H9 (cell line): ENCODE measurements around the gene CUEDC1. TPM values are rescaled to one million over a fixed set of nuclear protein-coding genes. Genes with fewer than 3 reads are reported as not detected.
A peak's percentile ranks its signal among the peaks of the same experiment; 100 is the strongest.

Experiments used
- DNase-seq: peaks from one replicate; pipeline ENCODE4 v3.0.0-alpha.2; 2017
- H2AFZ ChIP-seq: one replicate; pipeline ENCODE4 v1.6.1; 2013; ENCODE audit warnings: mild to moderate bottlenecking, low read length, control low read depth, moderate library complexity
- H2AK5ac ChIP-seq: 2 replicates; pipeline ENCODE4 v1.6.1; 2013; ENCODE audit warnings: low read length, control low read depth, mixed read lengths; ENCODE audit not compliant: insufficient read length
- H2BK120ac ChIP-seq: one replicate; pipeline ENCODE4 v1.6.1; 2013; ENCODE audit warnings: low read depth, mild to moderate bottlenecking, low read length, control low read depth, inconsistent platforms; ENCODE audit not compliant: poor library complexity, severe bottlenecking
- H2BK12ac ChIP-seq: 2 replicates; pipeline ENCODE4 v1.6.1; 2013; ENCODE audit warnings: low read length, control low read depth, mixed read lengths, low read depth; ENCODE audit not compliant: insufficient read length
- H2BK15ac ChIP-seq: 2 replicates; pipeline ENCODE4 v1.6.1; 2013; ENCODE audit warnings: low read depth, low read length, control low read depth
- H2BK20ac ChIP-seq: one replicate; pipeline ENCODE4 v1.6.1; 2013; ENCODE audit warnings: low read depth, mild to moderate bottlenecking, low read length, control low read depth, inconsistent platforms; ENCODE audit not compliant: poor library complexity, severe bottlenecking
- H2BK5ac ChIP-seq: 2 replicates; pipeline ENCODE4 v1.6.1; 2013; ENCODE audit warnings: low read length, control low read depth, mixed read lengths; ENCODE audit not compliant: insufficient read length
- H3K14ac ChIP-seq: 2 replicates; pipeline ENCODE4 v1.6.1; 2013; ENCODE audit warnings: low read length, control low read depth; ENCODE audit not compliant: insufficient read depth
- H3K18ac ChIP-seq: 2 replicates; pipeline ENCODE4 v1.6.1; 2013; ENCODE audit warnings: low read depth, mild to moderate bottlenecking, mixed read lengths, low read length, control low read depth; ENCODE audit not compliant: insufficient read length
- H3K23ac ChIP-seq: 2 replicates; pipeline ENCODE4 v1.6.1; 2013; ENCODE audit warnings: low read length, control low read depth, mixed read lengths, low read depth; ENCODE audit not compliant: insufficient read length
- H3K23me2 ChIP-seq: 2 replicates; pipeline ENCODE4 v1.6.1; 2013; ENCODE audit warnings: low read depth, mild to moderate bottlenecking, mixed read lengths, low read length, control low read depth; ENCODE audit not compliant: insufficient read length, poor library complexity, severe bottlenecking
- H3K27ac ChIP-seq: 2 replicates; pipeline ENCODE4 v1.5.1; 2013; ENCODE audit warnings: low read length, control low read depth, mixed read lengths, low read depth; ENCODE audit not compliant: insufficient read length
- H3K27me3 ChIP-seq: 2 replicates; pipeline ENCODE4 v1.6.1; 2013; ENCODE audit warnings: low read length, control low read depth, inconsistent platforms; ENCODE audit not compliant: insufficient read depth
- H3K4ac ChIP-seq: 2 replicates; pipeline ENCODE4 v1.6.1; 2013; ENCODE audit warnings: low read depth, mild to moderate bottlenecking, control low read depth, inconsistent platforms, low read length, moderate library complexity
- H3K4me1 ChIP-seq: 2 replicates; pipeline ENCODE4 v1.6.1; 2013; ENCODE audit warnings: low read length, control low read depth, inconsistent platforms; ENCODE audit not compliant: insufficient read depth
- H3K4me2 ChIP-seq: 2 replicates; pipeline ENCODE4 v1.6.1; 2013; ENCODE audit warnings: low read length, control low read depth, mixed read lengths; ENCODE audit not compliant: insufficient read length, insufficient read depth
- H3K56ac ChIP-seq: 2 replicates; pipeline ENCODE4 v1.6.1; 2013; ENCODE audit warnings: low read depth, mild to moderate bottlenecking, mixed read lengths, low read length, control low read depth; ENCODE audit not compliant: insufficient read length
- H3K79me1 ChIP-seq: 2 replicates; pipeline ENCODE4 v1.6.1; 2013; ENCODE audit warnings: low read depth, mild to moderate bottlenecking, moderate library complexity, low read length, control low read depth, inconsistent platforms; ENCODE audit not compliant: insufficient read depth, poor library complexity, severe bottlenecking
- H3K79me2 ChIP-seq: 2 replicates; pipeline ENCODE4 v1.6.1; 2013; ENCODE audit warnings: low read length, control low read depth, inconsistent platforms; ENCODE audit not compliant: insufficient read depth
- H3K9ac ChIP-seq: 2 replicates; pipeline ENCODE4 v1.6.1; 2013; ENCODE audit warnings: low read length, control low read depth, mixed read lengths; ENCODE audit not compliant: insufficient read length; ENCODE audit errors: extremely low read depth
- H3K9me3 ChIP-seq: one replicate; pipeline ENCODE4 v1.6.1; 2013; ENCODE audit warnings: low read depth, low read length, inconsistent platforms; ENCODE audit not compliant: control insufficient read depth
- H3T11ph ChIP-seq: one replicate; pipeline ENCODE4 v1.6.1; 2013; ENCODE audit warnings: mild to moderate bottlenecking, low read length, control low read depth, inconsistent platforms
- H4K20me1 ChIP-seq: one replicate; pipeline ENCODE4 v1.6.1; 2013; ENCODE audit not compliant: control insufficient read depth, insufficient read length, insufficient read depth
- H4K5ac ChIP-seq: 2 replicates; pipeline ENCODE4 v1.6.1; 2013; ENCODE audit warnings: low read depth, mild to moderate bottlenecking, mixed read lengths, low read length, control low read depth; ENCODE audit not compliant: insufficient read length
- H4K8ac ChIP-seq: replicated peaks from 2 replicates; pipeline ENCODE4 v1.6.1; 2013; ENCODE audit warnings: low read length, control low read depth, mixed read lengths, low read depth; ENCODE audit not compliant: insufficient read length
- H4K91ac ChIP-seq: 2 replicates; pipeline ENCODE4 v1.6.1; 2013; ENCODE audit warnings: low read depth, mild to moderate bottlenecking, moderate library complexity, mixed read lengths, low read length, control low read depth; ENCODE audit not compliant: insufficient read length
- H3K27ac Mint-ChIP-seq, 3 experiments: 2 replicates in 2 of 3; 3 replicates in 1 of 3; pipeline ENCODE4 v1.8.0; 2020 to 2021; ENCODE audit warnings: mixed read lengths in 3 of 3, mild to moderate bottlenecking in 1 of 3, moderate library complexity in 1 of 3
- H3K27me3 Mint-ChIP-seq: 2 replicates; pipeline ENCODE4 v1.8.0; 2021; ENCODE audit warnings: low read depth, mild to moderate bottlenecking, moderate library complexity, mixed read lengths
- H3K36me3 Mint-ChIP-seq, 3 experiments: 2 replicates in 2 of 3; 3 replicates in 1 of 3; pipeline ENCODE4 v1.8.0; 2020 to 2021; ENCODE audit warnings: low read depth in 3 of 3, mixed read lengths in 3 of 3; ENCODE audit not compliant: insufficient read depth in 1 of 3
- H3K4me1 Mint-ChIP-seq, 2 experiments: 2 replicates each; pipeline ENCODE4 v1.8.0; 2020; ENCODE audit warnings: mixed read lengths in 2 of 2
- H3K4me3 Mint-ChIP-seq, 2 experiments: 2 replicates in 1 of 2; 3 replicates in 1 of 2; pipeline ENCODE4 v1.8.0; 2020 to 2021; ENCODE audit warnings: mild to moderate bottlenecking in 2 of 2, mixed read lengths in 2 of 2, moderate library complexity in 1 of 2
- H3K9me3 Mint-ChIP-seq, 2 experiments: 2 replicates in 1 of 2; 3 replicates in 1 of 2; pipeline ENCODE4 v1.8.0; 2020; ENCODE audit warnings: mild to moderate bottlenecking in 2 of 2, mixed read lengths in 2 of 2, moderate library complexity in 1 of 2
- WGBS: extraction: QIAGEN DNeasy Blood & Tissue Kit; methylation state at CpG from one replicate; pipeline ENCODE4 v1.1.7; 2013; ENCODE audit warnings: missing lambda C conversion rate, low lambda C conversion rate, mixed read lengths; ENCODE audit not compliant: insufficient read length; ENCODE audit errors: extremely low coverage; 5-methylcytosine and 5-hydroxymethylcytosine counted together
- total RNA-seq: library from RNA; stranded (reverse); gene quantifications from 2 replicates; pipeline ENCODE4 v1.2.1, GENCODE V29; 2021
- TF ChIP-seq, protein P1 (sequence below): fragments of 200-600 bp; sonication (generic); conservative IDR thresholded peaks from 3 replicates; pipeline ENCODE4 v1.8.0; 2021; ENCODE audit warnings: antibody characterized with exemption, mild to moderate bottlenecking

Gene CUEDC1
- total RNA-seq, 1 experiment from 2014 or later, result 7.3 TPM

DNA sequence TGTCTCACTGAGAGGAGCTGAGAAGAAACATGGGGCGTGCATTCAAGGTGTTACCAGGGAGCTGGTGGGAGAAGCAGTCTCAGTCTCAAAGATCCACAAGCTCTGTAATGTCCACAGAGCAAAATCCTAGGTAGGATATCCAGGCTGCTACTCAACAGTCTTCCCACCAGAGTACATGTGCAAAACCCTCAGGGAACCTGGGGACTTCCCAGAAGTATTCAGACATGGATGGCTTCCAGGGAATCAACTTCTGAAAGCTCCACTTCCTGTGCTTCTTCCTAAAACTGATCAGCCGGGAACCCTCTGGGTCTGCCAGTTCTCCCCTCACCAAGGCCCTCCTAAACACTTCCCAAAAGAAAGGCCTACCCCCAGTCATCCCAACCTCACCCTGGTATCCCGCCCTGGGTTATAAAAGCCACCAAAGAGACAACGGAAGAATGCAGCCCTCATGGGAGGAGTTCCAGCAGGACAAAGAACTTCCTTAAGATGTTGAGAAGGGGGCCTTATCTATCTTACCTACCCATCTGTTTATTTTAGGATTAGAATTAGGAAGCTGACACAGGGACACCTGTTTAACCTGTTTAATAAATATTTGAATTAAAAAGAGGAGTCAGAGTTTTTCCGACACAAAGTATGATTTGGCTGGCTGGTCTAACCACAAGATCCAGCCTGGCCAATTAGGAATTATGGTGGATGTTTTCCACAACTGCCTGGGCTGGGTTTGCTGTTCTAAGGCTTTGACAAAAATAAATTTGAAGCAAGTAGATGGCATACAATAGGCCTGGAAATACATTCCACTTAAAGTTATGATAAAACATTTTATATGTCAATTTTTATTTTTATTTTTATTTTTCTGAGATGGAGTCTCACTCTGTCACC is 37.0 kb downstream of the CUEDC1 start:
- peaks cover 7% of the 10 kb centered on the region; the same call in 1 of the 2 replicates for H3K4me1 ChIP-seq
- H4K5ac ChIP-seq, result no peak overlapping the region
- peak overlapping the region; percentile 7 for H3K18ac ChIP-seq
- peak overlapping the region; percentile 76 for H2BK20ac ChIP-seq
- H3K27me3 Mint-ChIP-seq, result peaks cover 17% of the 10 kb centered on the region
- H3K4ac ChIP-seq, result no peak overlapping the region
- H3K4me3 Mint-ChIP-seq, result peak overlapping the region in 1 of 2 experiments; percentile 16; a peak in 1 of 5 replicates
- TF ChIP-seq, protein P1, sequence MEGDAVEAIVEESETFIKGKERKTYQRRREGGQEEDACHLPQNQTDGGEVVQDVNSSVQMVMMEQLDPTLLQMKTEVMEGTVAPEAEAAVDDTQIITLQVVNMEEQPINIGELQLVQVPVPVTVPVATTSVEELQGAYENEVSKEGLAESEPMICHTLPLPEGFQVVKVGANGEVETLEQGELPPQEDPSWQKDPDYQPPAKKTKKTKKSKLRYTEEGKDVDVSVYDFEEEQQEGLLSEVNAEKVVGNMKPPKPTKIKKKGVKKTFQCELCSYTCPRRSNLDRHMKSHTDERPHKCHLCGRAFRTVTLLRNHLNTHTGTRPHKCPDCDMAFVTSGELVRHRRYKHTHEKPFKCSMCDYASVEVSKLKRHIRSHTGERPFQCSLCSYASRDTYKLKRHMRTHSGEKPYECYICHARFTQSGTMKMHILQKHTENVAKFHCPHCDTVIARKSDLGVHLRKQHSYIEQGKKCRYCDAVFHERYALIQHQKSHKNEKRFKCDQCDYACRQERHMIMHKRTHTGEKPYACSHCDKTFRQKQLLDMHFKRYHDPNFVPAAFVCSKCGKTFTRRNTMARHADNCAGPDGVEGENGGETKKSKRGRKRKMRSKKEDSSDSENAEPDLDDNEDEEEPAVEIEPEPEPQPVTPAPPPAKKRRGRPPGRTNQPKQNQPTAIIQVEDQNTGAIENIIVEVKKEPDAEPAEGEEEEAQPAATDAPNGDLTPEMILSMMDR, result no peak
- H3K27ac Mint-ChIP-seq, result peak overlapping the region in 1 of 3 experiments; percentile 79; a peak in 2 of 7 replicates
- H3K27me3 ChIP-seq, result no peaks in the 10 kb centered on the region
- H4K20me1 ChIP-seq, result no peaks in the 10 kb centered on the region
- H3K4me1 Mint-ChIP-seq, result peaks cover 54 to 67% of the 10 kb centered on the region in 2 experiments
- H3K23ac ChIP-seq, result no peak overlapping the region
- H3K9me3 ChIP-seq, result no peaks in the 10 kb centered on the region
- peak overlapping the region; percentile 30 for H4K91ac ChIP-seq
- H2AK5ac ChIP-seq, result no peak overlapping the region
- H3K56ac ChIP-seq, result no peak overlapping the region
- H3K79me1 ChIP-seq, result no peaks in the 10 kb centered on the region
- no peaks in the 10 kb centered on the region for H3K9me3 Mint-ChIP-seq
- peak overlapping the region; percentile 63; the same call in 1 of the 2 replicates for H3K14ac ChIP-seq
- no peaks in the 10 kb centered on the region for H3K36me3 Mint-ChIP-seq
- no peaks in the 10 kb centered on the region for H3K79me2 ChIP-seq
- H3K23me2 ChIP-seq, result no peaks in the 10 kb centered on the region
- no peak overlapping the region for H3K4me2 ChIP-seq
- H2BK15ac ChIP-seq, result no peak overlapping the region
- H2BK120ac ChIP-seq, result no peak overlapping the region
- no peak for DNase-seq
- H3T11ph ChIP-seq, result no peak overlapping the region
- H2BK12ac ChIP-seq, result no peak overlapping the region
- H2AFZ ChIP-seq, result no peak overlapping the region
- H4K8ac ChIP-seq, result no peak overlapping the region
- no peak overlapping the region for H3K27ac ChIP-seq
- no peak overlapping the region for H2BK5ac ChIP-seq
- WGBS, result no CpG with 5 or more reads among the region's 5 CpGs
- H3K9ac ChIP-seq, result no peak overlapping the region
